OCI-LY1 (cell line): ENCODE data around the gene MLXIP.

ENCODE experiments used
- H2AFZ ChIP-seq: fragments of 200-600 bp; sonication (generic), shearing (Covaris generic); 2 replicates; pipeline ENCODE4 v1.6.0; 2014; ENCODE audit warnings: antibody characterized with exemption, mild to moderate bottlenecking, low read length
- H3F3A ChIP-seq: fragments of 200-600 bp; sonication (generic), shearing (Covaris generic); 2 replicates; pipeline ENCODE4 v1.6.0; 2014; ENCODE audit warnings: mild to moderate bottlenecking, antibody characterized with exemption, low read length, moderate library complexity; ENCODE audit not compliant: insufficient read depth
- H3K27ac ChIP-seq: fragments of 200-600 bp; sonication (generic); 2 replicates; pipeline ENCODE4 v1.5.1; 2014; ENCODE audit warnings: low read length, mixed run types, mild to moderate bottlenecking, low read depth; ENCODE audit not compliant: poor library complexity, severe bottlenecking
- H3K27me3 ChIP-seq: fragments of 200-600 bp; sonication (generic); 2 replicates; pipeline ENCODE4 v1.6.0; 2014; ENCODE audit warnings: antibody characterized with exemption, mild to moderate bottlenecking, low read length, moderate library complexity; ENCODE audit not compliant: insufficient read depth
- H3K36me3 ChIP-seq: fragments of 200-600 bp; sonication (generic); 2 replicates; pipeline ENCODE4 v1.6.1; 2014; ENCODE audit warnings: mild to moderate bottlenecking, antibody characterized with exemption, low read length, moderate library complexity, mixed read lengths; ENCODE audit not compliant: insufficient read depth
- H3K4me1 ChIP-seq: fragments of 200-600 bp; sonication (generic); 2 replicates; pipeline ENCODE4 v1.5.1; 2014; ENCODE audit warnings: mild to moderate bottlenecking, low read length, moderate library complexity; ENCODE audit not compliant: insufficient read depth, severe bottlenecking
- H3K4me2 ChIP-seq: fragments of 200-600 bp; sonication (generic), shearing (Covaris generic); 2 replicates; pipeline ENCODE4 v1.6.1; 2014; ENCODE audit warnings: low read length
- H3K4me3 ChIP-seq: fragments of 200-600 bp; sonication (generic); 2 replicates; pipeline ENCODE4 v1.5.1; 2014; ENCODE audit warnings: low read length, low read depth, mild to moderate bottlenecking, mixed read lengths; ENCODE audit not compliant: poor library complexity, severe bottlenecking
- H3K79me2 ChIP-seq: fragments of 200-600 bp; shearing (Covaris generic); 2 replicates; pipeline ENCODE4 v1.6.1; 2016; ENCODE audit warnings: mixed run types, low read length, mixed read lengths; ENCODE audit not compliant: insufficient read depth
- H3K9ac ChIP-seq: fragments of 200-600 bp; sonication (generic), shearing (Covaris generic); 2 replicates; pipeline ENCODE4 v1.6.1; 2014; ENCODE audit warnings: mild to moderate bottlenecking, low read length, mixed read lengths
- H3K9me2 ChIP-seq: fragments of 200-600 bp; sonication (generic), shearing (Covaris generic); 2 replicates; pipeline ENCODE4 v1.6.1; 2014; ENCODE audit warnings: low read depth, mild to moderate bottlenecking, low read length, mixed read lengths
- H3K9me3 ChIP-seq: fragments of 200-600 bp; shearing (Covaris generic); 2 replicates; pipeline ENCODE4 v1.6.1; 2014; ENCODE audit warnings: low read length, mixed read lengths
- H4K20me1 ChIP-seq: fragments of 200-600 bp; sonication (generic), shearing (Covaris generic); 2 replicates; pipeline ENCODE4 v1.6.0; 2016; ENCODE audit warnings: mild to moderate bottlenecking, low read length; ENCODE audit not compliant: insufficient read depth
- CTCF ChIP-seq: fragments of 200-600 bp; sonication (generic), shearing (Covaris generic); IDR thresholded peaks from 2 replicates; pipeline ENCODE4 v1.5.1; 2017; ENCODE audit warnings: mild to moderate bottlenecking, antibody characterized with exemption, low read length, moderate library complexity, mixed read lengths
- EZH2 ChIP-seq: fragments of 200-600 bp; sonication (generic), shearing (Covaris generic); IDR thresholded peaks from 2 replicates; pipeline ENCODE4 v1.8.0; 2017; ENCODE audit warnings: borderline replicate concordance, mixed run types, mild to moderate bottlenecking, antibody characterized with exemption, low read length, moderate library complexity, mixed read lengths

MLXIP gene

GRCh38 chr12:122138181-122138580 lies 59.6 kb downstream of the MLXIP start:
- Histone ChIP-seq H3K9me3 (no peaks in the 10 kb centered on the region), H2AFZ (no peak overlapping the region), H3K79me2 (no peaks in the 10 kb centered on the region), H3K4me3 (no peak overlapping the region), H3K9me2 (no peaks in the 10 kb centered on the region), H3K4me1 (peaks cover 6% of the 10 kb centered on the region), H3K27ac (no peak overlapping the region), H3K9ac (no peak overlapping the region), H3K36me3 (peaks cover 22% of the 10 kb centered on the region), H3K27me3 (no peaks in the 10 kb centered on the region), H3F3A (no peaks in the 10 kb centered on the region), H4K20me1 (no peaks in the 10 kb centered on the region), H3K4me2 (no peak overlapping the region)
- TF ChIP-seq EZH2 (no peak), CTCF (no peak)

- Histone ChIP-seq H3F3A (no peaks in the 10 kb centered on the region), H3K4me1 (peaks cover 6% of the 10 kb centered on the region), H3K9me3 (no peaks in the 10 kb centered on the region), H3K4me2 (no peak overlapping the region), H3K9me2 (no peaks in the 10 kb centered on the region), H3K27me3 (no peaks in the 10 kb centered on the region), H3K4me3 (no peak overlapping the region), H3K27ac (no peak overlapping the region), H3K9ac (no peak overlapping the region), H3K79me2 (no peaks in the 10 kb centered on the region), H4K20me1 (no peaks in the 10 kb centered on the region), H2AFZ (no peak overlapping the region), H3K36me3 (peaks cover 24% of the 10 kb centered on the region)
- TF ChIP-seq CTCF (no peak), EZH2 (no peak)
Observed at GRCh38 chr12:122138616-122139015, 60.1 kb downstream of the MLXIP start.

- Histone ChIP-seq H3K36me3 (peaks cover 20% of the 10 kb centered on the region), H3K9me2 (no peaks in the 10 kb centered on the region), H3F3A (no peaks in the 10 kb centered on the region), H2AFZ (no peak overlapping the region), H3K79me2 (no peaks in the 10 kb centered on the region), H3K27me3 (no peaks in the 10 kb centered on the region), H3K9me3 (no peaks in the 10 kb centered on the region), H3K4me2 (no peak overlapping the region), H3K9ac (no peak overlapping the region), H4K20me1 (no peaks in the 10 kb centered on the region), H3K4me3 (no peak overlapping the region), H3K4me1 (peaks cover 6% of the 10 kb centered on the region), H3K27ac (no peak overlapping the region)
- TF ChIP-seq CTCF (no peak), EZH2 (no peak)
Observed at GRCh38 chr12:122139266-122139665, 60.7 kb downstream of the MLXIP start.
